ENCODE data around the gene GGT6.

Gene GGT6

DNA sequence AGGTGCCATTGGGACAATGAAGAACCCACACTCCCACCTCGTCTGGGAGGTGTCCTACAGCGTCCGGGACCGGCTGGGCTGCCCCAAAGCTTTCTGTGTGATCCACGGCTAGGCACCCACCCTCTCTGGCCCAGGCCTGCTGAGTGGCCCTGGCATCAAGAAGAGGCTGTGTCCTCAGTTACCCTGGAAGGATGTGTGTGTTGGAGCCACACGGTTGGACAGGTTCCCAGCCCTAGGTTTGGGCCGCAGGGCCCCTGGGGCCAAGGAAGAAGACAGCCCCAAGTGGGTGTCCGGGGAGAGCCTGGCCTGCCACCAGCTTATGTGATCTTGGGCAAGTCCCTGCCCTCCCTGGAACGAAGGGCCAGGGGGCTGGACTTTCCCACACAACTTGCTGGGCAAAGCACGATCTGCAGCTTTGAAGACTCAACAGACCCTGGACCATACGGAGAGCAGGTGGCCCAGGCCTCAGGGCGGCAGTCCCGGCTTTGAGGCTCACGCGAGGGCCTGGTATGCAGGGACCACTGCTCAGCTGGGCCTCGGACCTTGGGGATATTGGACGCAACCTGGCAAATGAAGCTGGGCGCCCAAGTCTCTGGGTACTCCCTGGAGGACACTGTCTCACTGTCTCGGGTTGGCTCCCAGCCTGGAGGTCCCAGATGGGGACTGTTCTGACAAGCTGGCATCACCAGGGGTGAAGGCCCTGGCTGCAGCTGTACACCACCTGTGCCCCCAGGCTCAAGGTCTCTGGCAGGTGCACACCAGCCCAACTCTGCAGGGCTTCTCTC is 22.7 kb downstream of the GGT6 start:
- FAIRE-seq: no peak

DNA sequence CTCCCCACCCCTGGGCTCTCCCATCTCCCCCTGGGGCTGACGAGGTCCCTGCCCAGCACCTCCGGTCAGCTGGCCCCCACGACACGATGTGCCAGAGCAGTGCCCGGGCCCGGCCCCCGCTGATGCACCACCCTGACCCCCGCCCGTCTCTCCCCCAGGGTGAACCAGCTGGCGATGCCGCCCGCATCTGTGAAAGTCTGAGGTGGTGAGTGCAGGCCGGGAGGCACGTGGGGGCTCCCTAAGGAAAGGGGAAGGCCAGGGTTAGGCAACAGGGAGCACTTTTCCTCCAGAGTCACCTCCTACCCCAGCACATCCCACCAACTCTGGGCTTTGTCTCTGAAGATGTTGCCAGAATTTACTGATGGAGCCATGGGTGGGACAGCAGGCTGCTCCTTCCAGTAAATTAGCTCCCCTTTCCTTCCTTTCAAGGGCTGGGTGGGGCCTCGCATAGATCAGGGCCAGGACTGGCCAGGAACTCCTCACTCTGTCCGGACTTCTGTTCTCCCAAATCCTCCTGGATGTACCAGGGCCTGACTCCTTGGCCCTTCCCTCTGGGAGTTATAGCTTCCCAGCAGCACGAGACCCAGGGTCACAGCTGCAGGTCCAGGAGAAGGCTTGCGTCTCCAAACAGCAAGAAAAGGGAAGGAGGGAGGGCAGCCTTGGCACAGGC is 23.5 kb downstream of the GGT6 start:
- no peak for FAIRE-seq

DNA sequence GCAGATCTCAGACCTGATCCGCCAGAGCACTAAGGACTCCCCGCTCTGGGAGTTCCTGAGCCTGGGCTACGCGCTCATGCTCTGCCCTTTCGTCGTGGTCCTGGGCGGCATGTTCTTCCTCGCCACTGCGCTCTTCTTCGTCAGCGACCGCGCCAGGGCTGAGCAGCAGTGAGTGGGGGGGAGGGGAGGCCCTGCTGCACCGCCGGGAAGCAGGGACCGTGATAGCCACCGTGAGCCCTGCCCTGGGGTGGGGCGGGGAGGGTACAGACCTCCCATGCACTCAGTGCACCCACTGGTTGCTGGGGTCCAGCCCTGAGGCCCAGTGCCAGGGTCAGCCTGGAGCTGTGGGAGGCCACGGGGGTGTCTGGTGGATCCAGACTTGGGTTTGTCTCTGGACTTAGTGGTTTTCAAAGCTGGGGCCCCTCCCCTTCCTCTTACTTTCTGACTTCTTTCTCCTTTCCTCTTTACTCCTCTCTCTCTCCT is 24.1 kb downstream of the GGT6 start:
- no peak for FAIRE-seq

DNA sequence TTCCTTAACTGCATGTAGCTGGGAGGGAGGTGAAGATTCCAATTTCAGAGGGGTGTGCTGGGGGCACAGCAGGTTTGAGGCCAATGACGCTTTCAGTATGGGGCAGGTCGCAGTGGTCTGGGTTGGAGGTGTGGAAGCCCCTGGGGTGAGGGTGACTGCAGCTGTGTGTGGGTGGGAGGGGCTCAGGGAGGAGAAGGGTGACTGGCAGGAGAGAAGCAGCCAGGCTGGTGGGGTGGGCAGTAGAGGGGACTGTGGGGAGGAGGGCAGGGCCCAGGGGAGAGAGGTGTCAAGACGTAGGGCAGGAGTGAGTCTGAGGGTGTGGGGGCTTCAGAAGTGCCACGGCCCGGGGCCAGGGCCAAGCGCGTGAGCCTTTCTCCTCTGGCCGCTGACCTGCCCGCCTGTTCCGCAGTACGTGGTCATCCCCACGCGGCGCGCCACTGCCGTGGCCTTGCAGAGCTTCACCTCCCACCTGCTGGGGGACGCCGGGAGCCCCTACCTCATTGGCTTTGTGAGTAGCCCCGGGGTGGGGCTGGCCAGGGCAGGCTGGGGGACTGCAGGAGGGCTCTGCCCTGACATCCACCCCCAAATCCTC is 24.6 kb downstream of the GGT6 start:
- FAIRE-seq: no peak

DNA sequence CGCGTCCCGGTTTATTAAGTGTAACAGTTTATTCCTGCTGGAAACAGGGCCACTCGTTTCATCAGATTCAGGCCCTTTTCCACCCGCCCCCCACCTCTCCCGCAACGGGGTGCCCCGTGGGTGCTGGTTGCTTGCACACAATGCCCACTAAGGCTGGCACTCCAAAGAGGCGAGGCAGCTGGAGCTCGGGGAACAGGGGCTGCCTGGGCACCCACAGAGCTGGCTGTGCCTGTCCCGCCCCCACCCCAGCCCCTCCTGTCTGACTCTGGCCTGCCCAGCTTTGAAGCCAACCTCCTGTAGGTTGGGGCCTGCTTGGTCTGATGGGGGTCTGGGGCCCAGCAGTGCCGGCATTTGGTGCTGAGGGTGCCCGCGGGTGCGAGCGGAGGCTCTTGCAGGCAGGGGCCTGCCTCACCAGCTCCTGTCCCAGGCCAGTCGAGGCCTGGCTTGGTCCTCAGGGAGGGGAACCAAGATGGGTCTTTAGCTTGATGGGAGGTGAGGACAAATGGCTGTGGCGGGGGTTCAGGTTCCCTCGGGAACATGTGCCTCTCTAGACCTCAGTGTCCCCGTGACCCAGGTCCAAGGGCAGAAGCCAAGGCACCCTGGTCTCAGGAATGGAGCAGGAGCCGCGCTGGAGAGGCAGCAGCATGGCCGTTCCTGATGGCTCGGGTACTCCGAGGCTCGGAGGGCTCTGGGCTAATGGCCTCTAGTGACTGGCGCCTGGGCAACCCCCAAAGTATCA is 25.3 kb downstream of the GGT6 start:
- no peak for FAIRE-seq

DNA sequence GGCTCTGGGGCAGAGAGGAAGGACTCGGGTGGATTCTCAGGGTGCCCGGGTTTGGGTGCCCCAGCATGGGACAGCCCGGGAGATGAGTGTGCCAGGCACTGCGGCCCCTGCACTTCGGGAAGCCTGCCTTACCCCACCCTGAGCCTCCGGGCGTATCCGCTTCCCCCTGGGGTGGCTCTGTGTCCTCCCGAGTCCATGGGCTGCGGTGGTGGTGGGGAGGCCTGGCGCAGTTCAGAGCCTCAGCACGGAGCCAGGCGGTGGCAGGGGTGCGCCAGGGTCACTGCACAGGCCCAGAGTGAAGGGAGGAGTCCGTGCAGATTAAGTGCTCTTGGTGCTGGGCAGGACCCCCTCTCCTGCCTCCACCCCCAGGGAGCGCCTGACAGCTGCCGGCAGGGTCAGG is 25.9 kb downstream of the GGT6 start:
- FAIRE-seq: no peak

DNA sequence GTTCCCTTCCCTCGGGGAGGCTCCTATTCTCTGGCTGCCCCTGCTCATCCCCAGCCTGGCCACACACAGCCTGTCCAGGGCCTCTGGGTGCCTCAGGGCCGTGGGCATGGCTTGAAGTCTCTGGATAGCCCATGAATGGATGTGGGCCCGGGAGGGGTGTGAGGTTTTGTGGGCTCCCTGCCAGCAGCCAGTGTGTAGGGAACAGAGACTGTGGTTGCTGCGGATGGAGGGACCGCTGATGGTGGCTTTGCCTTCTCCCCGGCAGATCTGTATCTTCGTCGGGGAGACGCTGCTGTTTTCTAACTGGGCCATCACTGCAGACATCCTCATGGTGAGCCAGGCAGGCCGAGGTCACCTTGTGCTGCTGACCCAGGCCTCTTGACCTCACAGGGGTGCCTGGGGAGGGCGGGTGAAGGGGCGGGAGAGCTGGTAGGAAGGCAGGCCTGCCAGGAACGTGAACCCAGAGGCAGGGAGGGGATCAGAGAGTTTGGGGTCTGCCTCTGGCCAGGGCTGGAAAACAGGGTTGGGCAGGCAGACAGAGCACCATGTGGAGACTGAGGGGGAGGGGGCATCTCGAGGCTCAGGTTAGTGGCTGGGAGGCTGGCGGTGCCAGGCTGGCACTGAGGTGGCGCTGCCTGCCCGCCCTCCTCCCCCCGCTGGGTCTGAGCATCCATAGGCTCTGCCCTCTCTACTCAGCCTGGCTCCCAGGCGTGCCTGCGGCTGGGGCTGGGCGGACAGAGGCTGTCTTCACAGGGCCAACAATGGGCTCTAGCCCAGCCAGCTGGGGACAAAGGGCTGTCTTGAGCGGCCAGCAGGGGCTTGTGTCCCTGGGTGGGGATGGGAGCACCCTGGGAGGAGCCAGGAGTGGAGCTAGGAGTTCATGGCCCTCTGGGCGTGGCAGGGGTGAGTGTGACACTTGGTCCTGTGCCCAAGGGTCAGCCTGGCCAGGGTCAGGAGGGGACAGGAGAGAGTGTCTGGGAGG is 26.6 kb downstream of the GGT6 start:
- FAIRE-seq: no peak

DNA sequence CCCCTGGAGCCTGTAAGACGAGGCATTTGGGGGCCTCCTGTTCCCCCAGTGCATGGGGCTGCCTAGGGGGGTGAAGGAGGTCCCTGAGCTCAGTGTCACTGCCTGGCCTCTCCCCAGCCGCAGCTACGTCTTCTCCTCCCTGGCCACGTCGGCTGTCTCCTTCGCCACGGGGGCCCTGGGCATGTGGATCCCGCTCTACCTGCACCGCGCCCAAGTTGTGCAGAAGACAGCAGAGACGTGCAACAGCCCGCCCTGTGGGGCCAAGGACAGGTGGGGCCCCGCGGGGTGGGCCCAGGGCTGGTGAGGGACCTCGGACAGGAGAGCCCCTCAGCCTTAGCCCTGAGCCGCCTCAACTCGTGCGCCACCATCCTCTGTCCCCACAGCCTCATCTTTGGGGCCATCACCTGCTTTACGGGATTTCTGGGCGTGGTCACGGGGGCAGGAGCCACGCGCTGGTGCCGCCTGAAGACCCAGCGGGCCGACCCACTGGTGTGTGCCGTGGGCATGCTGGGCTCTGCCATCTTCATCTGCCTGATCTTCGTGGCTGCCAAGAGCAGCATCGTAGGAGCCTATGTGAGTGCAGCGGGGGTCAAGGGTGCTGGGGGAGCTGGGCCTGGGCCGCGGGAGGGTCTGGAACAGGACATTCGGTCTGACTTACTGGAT is 27.4 kb downstream of the GGT6 start:
- FAIRE-seq: no peak

DNA sequence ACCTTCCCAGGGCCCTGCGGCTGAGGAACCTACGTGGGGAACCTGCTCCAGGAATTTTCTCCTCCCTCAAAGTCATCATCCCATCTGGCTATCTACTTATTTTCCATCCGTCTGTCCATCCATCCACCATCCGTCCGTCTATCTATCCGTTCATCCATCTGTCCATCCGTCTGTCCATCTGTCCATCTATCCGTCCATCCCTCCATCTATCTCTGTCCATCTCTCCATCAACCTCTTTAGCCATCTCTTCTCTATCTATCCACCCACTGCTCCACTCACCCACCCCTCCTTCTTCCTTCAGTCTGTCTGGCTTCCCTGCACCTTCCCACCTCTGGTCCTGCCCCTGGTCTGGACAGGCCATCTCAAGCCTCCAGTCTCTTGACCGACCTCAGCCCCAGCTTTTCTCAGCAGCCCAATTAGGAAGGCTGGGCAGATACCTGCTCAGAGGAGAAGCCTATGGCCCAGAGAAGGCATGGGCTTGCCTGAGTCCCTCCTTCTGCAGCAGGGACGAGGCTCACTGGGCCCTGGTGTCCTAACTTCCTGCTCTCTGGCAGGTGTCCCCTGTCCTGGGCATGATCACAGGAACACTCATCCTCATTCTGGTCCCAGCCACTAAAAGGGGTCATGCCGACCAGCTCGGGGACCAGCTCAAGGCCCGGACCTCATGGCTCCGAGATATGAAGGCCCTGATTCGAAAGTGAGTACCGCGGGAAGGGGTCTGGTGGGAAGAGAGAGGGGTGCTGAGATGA is 28.2 kb downstream of the GGT6 start:
- FAIRE-seq: no peak

DNA sequence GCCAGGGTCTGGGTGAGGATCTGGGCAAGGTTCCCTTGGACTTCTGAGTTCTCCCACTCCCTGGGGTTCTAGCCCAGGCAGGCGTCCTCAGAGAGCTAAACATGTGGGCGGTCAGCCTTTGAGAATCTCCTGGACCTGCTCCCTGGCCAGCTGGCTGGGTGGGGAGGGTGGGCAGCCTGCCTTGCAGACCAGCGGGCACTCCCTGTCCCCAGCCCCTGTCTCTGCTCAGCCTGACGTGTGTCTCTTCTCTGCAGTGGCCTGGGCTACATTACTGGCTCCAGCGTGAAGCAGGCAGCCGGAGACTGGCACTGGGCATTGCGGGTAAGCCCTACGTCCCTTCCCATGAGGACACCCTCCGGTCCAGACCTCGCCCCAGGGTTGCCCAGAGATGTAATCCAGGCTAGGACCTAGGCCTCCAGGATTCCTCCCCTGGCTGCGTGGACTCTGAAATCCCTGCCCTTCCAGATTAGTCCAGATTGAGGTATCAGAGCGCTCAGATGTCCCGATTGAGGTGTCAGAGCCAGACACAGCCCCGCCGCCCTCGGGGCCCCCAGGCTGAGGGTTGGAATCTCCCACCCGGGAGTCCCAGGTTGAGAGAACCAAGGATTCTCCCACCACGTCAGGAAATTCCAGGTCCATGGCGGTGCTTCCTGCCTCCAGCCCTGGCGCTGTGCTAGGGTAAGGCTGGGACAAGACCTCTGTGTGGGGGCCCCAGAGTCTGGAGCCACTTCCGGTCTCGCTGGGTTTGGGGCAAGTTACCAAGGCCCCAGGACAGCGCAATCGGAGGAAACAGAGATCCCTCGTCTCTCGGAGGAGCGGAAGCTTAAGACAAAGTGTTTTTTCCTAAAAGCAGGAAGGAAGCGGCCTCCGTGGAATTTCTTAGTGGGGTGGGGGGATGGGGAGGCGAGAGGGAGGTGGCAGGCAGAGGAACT is 29.3 kb downstream of the GGT6 start:
- no peak for FAIRE-seq

DNA sequence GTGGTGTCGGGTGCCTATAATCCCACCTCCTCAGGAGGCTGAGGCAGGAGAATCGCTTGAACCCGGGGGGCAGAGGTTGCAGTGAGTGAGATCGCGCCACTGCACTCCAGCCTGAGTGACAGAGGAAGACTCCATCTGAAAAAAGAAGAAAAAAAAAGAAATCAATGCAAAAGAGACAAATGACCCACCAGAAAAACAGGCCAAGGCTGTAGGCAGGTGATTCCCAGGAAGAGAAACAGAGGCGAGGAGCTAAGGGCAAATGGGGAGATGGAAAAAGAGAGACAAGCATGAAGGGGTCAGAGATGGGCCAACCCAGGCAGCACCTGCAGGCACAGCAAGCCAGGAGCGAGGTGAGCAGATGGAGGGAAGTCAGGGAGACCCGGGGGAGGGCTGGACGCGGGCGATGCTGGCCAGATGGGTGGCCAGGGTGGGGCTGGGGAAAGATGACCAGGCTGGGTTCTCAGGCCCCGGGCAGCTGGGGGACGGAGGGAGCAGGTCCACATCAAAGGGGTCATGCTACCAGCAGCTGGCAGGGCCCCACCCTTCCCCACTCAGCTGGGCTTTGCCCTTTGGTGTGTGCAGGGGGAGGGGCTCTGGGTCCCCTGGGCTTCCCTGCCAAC is 30.7 kb downstream of the GGT6 start:
- no peak for FAIRE-seq

DNA sequence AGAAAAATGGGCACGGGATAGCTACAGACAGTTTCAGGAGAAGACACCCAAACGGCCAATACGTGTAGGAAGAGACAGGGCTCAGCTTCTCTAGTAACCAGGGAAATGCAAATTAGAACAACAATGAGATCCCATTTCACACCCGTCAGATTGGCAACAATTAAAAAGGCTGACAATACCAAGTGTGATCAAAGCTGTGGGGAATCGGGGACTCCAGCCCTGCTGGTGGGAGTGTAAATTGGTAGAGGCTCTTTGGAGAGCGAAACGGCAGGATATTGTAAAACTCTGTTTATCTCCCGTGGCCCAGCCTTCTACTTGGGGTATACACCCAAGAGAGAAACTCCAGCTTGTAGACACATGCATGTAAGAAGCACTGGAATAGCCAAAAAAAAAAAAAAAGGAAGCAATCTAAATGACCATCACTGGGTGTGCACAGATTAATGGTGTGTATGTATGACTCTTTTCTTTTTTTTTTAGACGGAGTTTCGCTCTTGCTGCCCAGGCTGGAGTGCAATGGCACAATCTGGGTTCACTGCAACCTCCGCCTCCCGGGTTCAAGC is 32.7 kb downstream of the GGT6 start:
- FAIRE-seq: no peak

DNA sequence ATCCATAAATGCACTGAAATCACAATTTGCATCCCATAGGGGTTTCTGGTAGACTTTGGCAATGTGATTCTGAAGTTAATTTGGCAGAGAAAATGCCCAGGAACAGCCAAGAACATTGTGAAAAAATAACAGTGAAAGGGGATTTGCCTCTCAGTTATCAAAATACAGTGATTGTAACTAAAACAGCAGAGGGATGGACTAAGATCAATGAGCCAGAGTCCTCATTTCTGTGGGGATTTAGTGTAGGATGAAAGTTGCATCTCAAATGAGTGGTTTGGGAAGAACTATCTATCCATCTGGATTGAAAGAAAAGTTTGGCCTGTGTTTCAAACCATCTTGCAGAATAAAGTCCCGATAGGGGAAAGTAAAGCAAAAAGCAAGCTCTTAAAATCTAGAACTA is 33.2 kb downstream of the GGT6 start:
- no peak for FAIRE-seq

DNA sequence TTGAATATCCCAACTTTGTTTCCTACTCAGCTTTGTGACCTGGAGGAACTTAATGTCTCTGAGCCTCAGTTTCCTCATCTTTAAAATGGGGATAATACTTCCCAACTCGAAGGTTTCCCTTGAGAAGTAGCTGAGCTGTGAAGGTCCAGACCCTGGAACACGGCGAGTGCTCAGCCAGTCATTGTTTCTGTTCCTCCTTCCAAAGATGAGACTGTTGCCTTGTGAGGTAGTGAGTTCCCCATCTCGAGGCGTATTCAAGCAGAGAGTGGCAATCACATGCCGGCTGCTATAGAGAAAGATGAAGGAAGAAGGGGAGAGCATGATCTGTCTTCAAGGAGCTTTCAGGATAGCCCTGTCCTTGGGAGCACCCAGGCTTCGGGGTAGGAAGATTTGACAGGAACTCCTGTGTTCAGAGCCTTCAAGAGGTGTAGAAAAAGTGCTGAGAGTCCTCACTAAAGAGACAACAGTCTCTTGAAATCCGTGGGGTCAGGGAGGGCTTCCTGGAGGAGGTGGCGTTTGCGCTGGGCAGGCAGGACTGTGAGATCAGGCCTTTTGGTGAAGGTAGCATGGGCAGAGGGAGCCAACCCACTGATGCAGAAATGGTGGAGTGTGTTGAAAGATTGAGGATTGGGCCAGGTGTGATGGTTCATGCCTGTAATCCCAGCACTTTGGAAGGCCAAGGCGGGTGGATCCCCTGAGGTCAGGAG is 34.5 kb downstream of the GGT6 start:
- no peak for FAIRE-seq

DNA sequence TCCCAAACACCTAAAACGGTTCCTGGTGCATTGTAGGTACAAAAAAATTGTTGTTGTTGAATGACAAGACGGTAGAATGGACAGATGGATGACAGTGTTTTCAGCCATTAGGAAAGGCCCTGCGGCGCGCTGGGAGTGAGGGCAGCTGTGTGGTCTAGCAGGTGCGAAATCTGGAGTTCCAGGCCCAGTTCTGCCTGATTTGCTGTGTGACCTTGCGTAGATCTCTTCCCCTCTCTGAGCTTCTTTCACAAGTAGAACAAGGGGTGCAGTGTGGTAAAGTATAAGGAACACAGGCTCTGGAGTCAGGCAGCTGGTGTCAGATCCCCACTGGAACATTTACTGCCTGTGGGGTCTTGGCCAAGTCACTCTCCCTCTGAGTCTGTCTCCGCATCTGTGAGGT is 36.4 kb downstream of the GGT6 start:
- FAIRE-seq: no peak

DNA sequence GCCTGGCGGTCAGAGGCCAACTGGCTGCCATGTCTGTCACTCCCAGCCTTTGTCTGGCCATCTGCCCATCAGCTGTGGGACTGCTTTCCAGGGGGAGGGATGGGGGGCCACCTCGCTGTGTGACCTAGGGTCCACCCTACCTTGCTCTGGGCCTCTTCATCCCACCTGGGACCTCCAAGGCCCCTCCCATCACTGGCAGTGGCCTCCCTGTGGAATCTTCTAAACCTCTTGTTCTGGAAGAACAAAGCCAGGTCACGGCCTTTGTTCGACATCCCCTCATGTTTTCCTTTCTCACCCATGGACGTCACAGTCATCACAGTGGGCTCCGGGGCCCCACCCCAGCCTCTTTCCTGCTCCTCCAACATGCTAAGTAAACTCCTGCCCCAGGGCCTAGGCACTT is 37.7 kb downstream of the GGT6 start:
- no peak for FAIRE-seq

DNA sequence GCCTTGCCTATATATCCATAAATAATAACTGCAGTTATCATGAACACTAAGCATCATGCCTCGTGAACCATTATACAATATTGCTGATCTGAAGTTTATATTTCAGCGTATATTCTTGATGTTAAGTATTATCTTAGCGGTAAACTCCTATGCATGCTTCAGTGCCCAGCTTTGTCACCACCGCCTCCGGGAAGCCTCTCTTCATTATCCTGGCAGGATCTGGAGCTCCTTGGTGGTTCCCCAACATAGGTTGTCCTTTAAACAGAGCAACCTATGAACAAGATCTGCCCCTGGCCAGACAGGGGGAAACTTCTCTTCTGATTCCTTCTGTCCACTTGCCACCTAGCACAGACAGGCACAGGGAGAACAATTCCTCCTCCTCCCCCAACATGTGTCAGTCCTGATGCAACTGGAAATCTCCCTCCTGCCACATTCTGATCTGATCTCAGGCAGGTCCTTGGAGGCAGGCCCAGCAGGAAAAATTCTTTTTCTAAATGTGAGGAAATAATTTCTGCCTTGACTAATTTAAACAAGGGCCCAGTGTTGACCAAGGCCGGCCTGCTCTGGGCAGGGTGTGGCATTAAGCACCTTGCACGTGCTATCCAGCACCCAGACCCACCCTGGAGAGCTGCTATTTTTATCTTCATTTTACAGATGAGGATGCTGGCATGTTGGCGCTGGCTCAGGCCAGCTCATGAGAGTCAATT is 39.3 kb downstream of the GGT6 start:
- FAIRE-seq: no peak

Data from endometrium (tissue), 2 donors.